ENCODE data around the gene GLRA1.
"Not testable (repeated sequence)": the region's sequence is repeated elsewhere in the genome, so short reads cannot be mapped to it uniquely, and the experiment has no call there.

Gene GLRA1

DNA sequence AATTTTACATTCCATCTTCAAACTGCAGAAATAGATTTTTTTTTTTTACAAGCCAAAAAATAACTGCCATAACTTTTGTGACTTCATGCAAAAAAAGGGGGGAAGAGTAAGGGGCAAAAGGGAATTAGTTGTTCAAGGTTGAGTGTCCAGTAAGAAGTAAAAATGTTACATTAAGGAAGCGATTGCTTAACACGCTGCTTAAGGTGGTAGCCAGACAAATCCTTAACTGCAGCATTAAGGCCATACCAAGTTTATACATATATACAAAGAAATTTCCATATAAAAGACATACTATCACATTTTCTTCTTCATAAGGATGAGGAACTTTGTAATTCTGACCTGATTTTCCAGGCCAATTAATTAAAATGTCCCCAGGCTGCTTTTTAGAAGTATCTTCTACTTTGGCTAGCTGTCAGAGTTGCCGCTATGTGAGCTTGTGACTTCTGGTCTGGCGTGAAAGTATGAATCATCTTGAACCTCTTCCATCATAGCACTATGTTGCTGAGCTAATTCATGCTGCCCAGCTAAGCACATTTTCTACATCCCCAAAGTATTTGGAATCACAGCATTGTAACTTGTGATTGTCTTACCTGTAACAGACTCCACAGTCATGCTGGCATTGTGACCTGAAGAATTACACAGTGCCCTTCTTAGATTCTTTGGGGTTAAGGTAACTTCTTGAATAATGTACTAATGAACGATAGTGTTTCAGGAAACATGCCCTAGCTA is 112.9 kb downstream of the GLRA1 start:
- no peak for DNase-seq

DNA sequence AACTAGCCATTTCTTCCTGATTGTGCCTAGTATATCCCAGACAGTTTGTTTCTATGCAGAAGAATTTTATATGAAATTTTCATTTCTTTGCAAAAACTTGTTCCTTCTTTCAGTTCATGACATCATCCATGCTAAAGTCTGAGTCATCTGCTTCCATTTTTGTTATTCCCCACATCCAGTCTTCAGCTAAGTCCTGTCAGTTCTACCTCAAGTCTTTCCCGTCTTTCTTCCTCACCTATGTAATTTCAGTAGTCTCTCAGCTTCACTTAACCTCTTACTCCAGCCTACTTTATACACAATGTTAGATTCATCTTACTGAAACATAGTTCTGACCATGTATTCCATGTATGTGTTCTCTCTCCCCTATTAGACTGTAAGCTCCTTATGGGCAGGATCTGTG is 113.8 kb downstream of the GLRA1 start:
- no peak for DNase-seq

- DNase-seq, result no peak
Observed at GRCh38 chr5:151810449-151810848, 114.2 kb downstream of the GLRA1 start.

DNA sequence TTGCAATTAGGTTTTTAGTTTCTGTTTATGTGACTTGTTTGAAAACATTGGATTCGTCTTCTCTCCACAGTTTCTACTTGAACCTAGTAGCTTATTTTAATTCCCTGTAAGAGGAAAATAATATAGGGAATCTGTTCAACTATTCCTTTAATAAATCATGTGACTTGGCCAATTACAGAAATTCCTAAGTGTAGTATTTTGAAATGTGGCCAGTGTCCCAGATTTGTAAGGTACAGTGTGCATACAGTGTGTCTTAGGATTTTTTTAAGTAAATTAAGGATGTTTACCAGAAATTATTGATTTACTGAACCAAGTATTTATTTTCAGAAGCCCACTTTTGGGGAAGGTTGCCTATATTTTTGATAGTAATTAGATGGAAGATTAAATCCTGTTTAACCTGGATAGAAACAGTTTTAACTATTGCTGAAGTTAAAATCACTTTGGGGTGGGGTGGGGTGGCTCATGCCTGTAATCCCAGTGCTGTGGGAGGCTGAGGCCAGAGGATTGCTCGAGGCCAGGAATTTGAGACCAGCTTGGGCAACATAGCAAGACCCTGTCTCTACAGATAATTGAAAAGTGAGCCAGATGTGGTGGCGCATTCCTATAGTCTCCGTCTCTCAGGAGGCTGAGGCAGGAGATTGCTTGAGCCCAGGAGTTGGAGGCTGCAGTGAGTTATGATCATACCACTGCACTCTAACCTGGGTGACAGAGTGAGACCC is 116.0 kb downstream of the GLRA1 start:
- no peak for DNase-seq

GRCh38 chr5:151805414-151806223 is 119.0 kb downstream of the GLRA1 start:
- DNase-seq, result no peak

- DNase-seq, result no peak
Observed at GRCh38 chr5:151800532-151800931, 124.1 kb downstream of the GLRA1 start.

DNA sequence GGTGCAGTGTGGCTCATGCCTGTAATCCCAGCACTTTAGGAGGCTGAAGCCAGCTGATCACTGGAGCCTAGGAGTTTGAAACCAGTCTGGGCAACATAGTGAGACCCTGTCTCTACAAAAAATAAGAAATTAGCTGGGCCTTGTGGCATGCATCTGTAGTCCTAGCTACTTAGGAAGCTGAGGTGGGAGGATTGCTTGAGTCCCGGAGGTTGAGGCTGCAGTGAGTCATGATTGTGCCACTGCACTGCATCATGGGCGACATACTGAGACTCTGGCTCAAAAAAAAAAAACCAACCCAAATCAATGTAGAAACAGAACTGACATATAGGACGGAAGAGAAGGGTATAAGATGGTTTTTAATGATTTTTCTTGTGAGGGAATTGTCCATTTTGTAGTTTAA is 125.2 kb downstream of the GLRA1 start:
- DNase-seq, result no peak

DNA sequence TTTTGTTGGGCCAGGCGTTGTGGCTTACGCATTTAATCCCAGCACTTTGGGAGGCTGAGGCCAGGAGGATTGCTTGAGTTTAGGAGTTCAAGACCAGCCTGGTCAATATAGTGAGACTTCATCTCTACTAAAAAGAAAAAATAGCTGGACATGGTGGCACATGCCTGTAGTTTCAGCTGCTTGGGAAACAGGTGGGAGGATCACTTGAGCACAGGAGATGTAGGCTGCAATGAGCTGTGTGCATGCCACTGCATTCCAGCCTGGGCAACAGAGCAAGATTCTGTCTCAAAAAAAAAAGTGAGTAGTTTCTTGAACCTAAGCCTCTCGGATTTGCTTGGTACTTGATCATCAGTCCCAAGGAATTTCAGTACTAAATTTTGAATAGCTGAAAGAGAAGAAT is 126.0 kb downstream of the GLRA1 start:
- DNase-seq, result no peak

DNA sequence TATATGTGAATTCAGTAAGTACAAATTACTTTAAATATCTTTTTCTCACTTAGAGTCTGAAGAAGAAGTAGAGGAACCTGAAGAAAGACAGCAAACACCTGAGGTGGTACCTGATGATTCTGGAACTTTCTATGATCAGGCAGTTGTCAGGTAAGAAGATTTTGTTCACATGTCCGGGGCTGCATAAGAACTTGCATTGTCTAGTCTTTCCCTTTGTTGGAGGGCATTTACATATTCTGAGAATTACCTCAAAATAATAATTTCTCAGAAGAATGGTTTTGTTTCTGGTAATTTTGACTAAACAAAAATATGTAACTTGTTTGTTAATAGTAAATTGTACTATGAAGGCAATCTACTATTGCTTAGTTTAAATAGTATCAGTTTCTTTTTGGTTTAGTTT is 129.2 kb downstream of the GLRA1 start:
- DNase-seq, result no peak

DNA sequence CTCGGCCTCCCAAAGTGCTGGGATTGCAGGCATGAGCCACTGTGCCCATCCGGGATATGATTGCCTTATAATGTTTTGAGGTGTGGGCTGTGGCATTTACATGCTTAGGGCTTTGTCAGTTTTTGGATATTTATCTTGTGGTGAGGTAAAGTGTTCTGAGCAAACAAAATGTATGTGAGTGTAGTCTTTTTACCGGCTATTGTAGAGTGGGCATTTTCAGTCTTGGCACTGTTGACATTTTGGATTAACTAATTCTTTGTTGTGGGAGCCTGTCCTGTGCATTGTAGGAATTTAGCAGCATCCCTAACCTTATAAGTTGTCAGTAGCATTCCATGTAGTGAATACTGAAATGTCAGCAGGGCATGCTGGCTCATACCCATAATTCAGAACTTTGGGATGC is 131.3 kb downstream of the GLRA1 start:
- no peak for DNase-seq

GRCh38 chr5:151787817-151788216 is 136.8 kb downstream of the GLRA1 start:
- no peak for DNase-seq

GRCh38 chr5:151786468-151786867 is 138.2 kb downstream of the GLRA1 start:
- no peak for DNase-seq

DNA sequence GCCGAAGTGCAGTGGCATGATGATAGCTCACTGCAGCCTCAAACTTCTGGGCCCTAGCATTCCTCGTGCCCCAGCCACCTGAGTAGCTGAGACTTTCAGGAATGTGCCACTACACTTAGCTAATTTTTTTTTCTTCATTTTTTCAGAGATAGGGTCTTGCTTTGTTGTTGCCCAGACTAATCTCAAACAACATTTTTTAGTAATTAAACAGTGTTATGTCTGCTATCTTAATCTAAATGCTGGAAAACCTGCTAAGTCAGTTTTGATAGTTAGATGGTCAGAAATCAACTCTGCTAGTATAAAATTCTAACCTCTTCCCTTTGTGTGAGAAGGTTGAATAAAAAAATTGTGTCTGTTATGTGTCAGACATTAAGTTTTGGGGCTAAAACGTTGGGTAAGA is 140.5 kb downstream of the GLRA1 start:
- no peak for DNase-seq

- not testable (repeated sequence) for DNase-seq
Observed at GRCh38 chr5:151783664-151784063, 141.0 kb downstream of the GLRA1 start.

- DNase-seq, result no peak
Observed at GRCh38 chr5:151781201-151781600, 143.4 kb downstream of the GLRA1 start.

- no peak for DNase-seq
Observed at GRCh38 chr5:151780348-151780747, 144.3 kb downstream of the GLRA1 start.

- DNase-seq, result no peak
Observed at GRCh38 chr5:151779531-151780125, 145.0 kb downstream of the GLRA1 start.

DNA sequence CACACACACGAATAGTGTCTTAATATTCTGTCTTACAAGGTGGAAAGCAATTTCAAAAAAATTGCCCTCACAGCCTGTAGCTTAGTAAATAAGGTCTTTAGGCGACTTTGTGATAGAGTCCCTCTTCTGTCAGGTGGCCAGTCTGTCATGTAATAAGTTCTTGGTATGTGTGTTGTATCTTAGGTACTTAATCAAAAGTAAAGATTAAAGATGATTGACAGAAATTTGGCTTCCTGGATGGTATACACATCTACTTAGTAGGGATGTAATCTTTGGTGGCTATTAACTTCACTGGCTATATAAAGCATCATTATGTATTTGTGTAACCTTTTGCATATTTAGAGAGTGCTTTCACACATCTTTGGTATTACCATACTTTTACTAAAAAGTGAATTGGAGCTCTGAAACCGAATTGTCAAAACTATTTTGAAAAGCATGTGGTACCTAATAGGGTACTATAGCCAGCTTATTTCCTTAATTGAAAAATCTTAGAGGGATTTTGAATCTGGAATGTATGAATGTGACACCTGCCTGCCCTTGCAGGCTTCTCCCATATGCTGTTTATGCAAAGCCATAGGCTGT is 149.5 kb downstream of the GLRA1 start:
- no peak for DNase-seq

DNA sequence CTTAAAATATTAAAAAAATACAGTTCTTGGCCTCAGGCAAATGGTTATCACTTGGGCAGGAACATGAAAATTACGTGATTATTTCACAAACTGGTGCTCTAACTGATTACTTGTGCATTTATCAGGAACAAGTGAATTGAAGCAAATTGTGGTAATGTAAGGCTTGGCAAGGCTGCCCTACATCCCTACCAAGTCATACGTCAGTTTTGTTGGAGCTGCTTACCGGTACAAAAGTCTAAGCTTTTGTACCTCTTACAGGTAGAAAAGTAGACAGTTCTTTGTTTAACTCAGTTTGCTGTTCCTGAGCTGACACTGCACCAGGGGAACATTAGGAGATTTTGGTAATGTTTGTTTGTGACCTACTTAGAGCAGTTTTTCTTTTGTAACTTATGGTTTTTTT is 150.7 kb downstream of the GLRA1 start:
- no peak for DNase-seq

- no peak for DNase-seq
Observed at GRCh38 chr5:151772846-151773561, 151.6 kb downstream of the GLRA1 start.
